DOHH2 (cell line): ENCODE data around the gene LRRC42.

Experiments used
- H3F3A ChIP-seq: fragments of 200-600 bp; sonication (generic), shearing (Covaris generic); 2 replicates; pipeline ENCODE4 v1.6.0; 2016; ENCODE audit warnings: antibody characterized with exemption, mild to moderate bottlenecking; ENCODE audit not compliant: control insufficient read depth, insufficient read depth
- H3K27ac ChIP-seq: fragments of 200-600 bp; sonication (generic); 2 replicates; pipeline ENCODE4 v1.5.1; 2014; ENCODE audit warnings: low read depth, mild to moderate bottlenecking, low read length, moderate library complexity
- H3K27me3 ChIP-seq: fragments of 200-600 bp; sonication (generic); 2 replicates; pipeline ENCODE4 v1.6.1; 2014; ENCODE audit warnings: mild to moderate bottlenecking, low read length, mixed read lengths; ENCODE audit not compliant: control insufficient read depth
- H3K36me3 ChIP-seq: fragments of 200-600 bp; sonication (generic); 2 replicates; pipeline ENCODE4 v1.6.1; 2014; ENCODE audit warnings: mild to moderate bottlenecking, low read length, moderate library complexity, mixed read lengths; ENCODE audit not compliant: control insufficient read depth
- H3K4me1 ChIP-seq: fragments of 200-600 bp; sonication (generic); 2 replicates; pipeline ENCODE4 v1.6.1; 2014; ENCODE audit warnings: mild to moderate bottlenecking, low read length, mixed read lengths; ENCODE audit not compliant: control insufficient read depth
- H3K4me2 ChIP-seq: fragments of 200-600 bp; sonication (generic); 2 replicates; pipeline ENCODE4 v1.6.0; 2014; ENCODE audit warnings: mild to moderate bottlenecking, low read length, moderate library complexity
- H3K4me3 ChIP-seq: fragments of 200-600 bp; sonication (generic); 2 replicates; pipeline ENCODE4 v1.5.1; 2014; ENCODE audit warnings: mild to moderate bottlenecking, low read length, mixed read lengths
- H3K79me2 ChIP-seq: fragments of 200-600 bp; sonication (generic); 2 replicates; pipeline ENCODE4 v1.6.1; 2014; ENCODE audit warnings: mild to moderate bottlenecking, low read length, mixed read lengths; ENCODE audit not compliant: control insufficient read depth
- H3K9me2 ChIP-seq: fragments of 200-600 bp; sonication (generic); replicated peaks from 2 replicates; pipeline ENCODE4 v1.6.1; 2014; ENCODE audit warnings: mild to moderate bottlenecking, low read length, mixed read lengths; ENCODE audit not compliant: control insufficient read depth
- H3K9me3 ChIP-seq: fragments of 200-600 bp; sonication (generic); 2 replicates; pipeline ENCODE4 v1.6.1; 2014; ENCODE audit warnings: antibody characterized with exemption, low read length, mixed read lengths; ENCODE audit not compliant: control insufficient read depth, insufficient read depth
- H4K20me1 ChIP-seq: fragments of 200-600 bp; sonication (generic); 2 replicates; pipeline ENCODE4 v1.6.0; 2014; ENCODE audit warnings: low read depth, mild to moderate bottlenecking, antibody characterized with exemption, low read length, moderate library complexity; ENCODE audit not compliant: control insufficient read depth, insufficient read depth
- CTCF ChIP-seq: fragments of 200-600 bp; sonication (generic); IDR thresholded peaks from one replicate; pipeline ENCODE4 v1.5.1; 2014; ENCODE audit warnings: antibody characterized with exemption, mild to moderate bottlenecking, low read depth, low read length; ENCODE audit not compliant: poor library complexity, severe bottlenecking
- EZH2phosphoT487 ChIP-seq: fragments of 200-600 bp; sonication (generic); IDR thresholded peaks from 2 replicates; pipeline ENCODE4 v1.6.1; 2017; ENCODE audit warnings: borderline replicate concordance, mild to moderate bottlenecking, antibody characterized with exemption, low read length, moderate library complexity, mixed read lengths

Gene LRRC42

GRCh38 chr1:53995683-53996082 lies 49.5 kb downstream of the LRRC42 start:
- Histone ChIP-seq H4K20me1 (no peaks in the 10 kb centered on the region), H3K9me3 (peaks cover 13% of the 10 kb centered on the region), H3K9me2 (no peaks in the 10 kb centered on the region), H3K36me3 (no peaks in the 10 kb centered on the region), H3K4me1 (no peaks in the 10 kb centered on the region), H3K79me2 (no peaks in the 10 kb centered on the region), H3F3A (no peaks in the 10 kb centered on the region), H3K4me2 (no peak overlapping the region), H3K27me3 (no peaks in the 10 kb centered on the region), H3K4me3 (no peak overlapping the region), H3K27ac (no peak overlapping the region)
- TF ChIP-seq EZH2phosphoT487, result no peak

- Histone ChIP-seq H3K27me3 (no peaks in the 10 kb centered on the region), H3F3A (no peaks in the 10 kb centered on the region), H4K20me1 (no peaks in the 10 kb centered on the region), H3K27ac (no peak overlapping the region), H3K9me3 (no peaks in the 10 kb centered on the region), H3K79me2 (no peaks in the 10 kb centered on the region), H3K4me3 (no peak overlapping the region), H3K4me2 (no peak overlapping the region), H3K9me2 (no peaks in the 10 kb centered on the region), H3K36me3 (no peaks in the 10 kb centered on the region), H3K4me1 (no peaks in the 10 kb centered on the region)
- no peak for TF ChIP-seq EZH2phosphoT487
- TF ChIP-seq CTCF, result no peak
Measured at GRCh38 chr1:53998223-53998622, 52.1 kb downstream of the LRRC42 start.

GRCh38 chr1:53999920-54000319 lies 53.8 kb downstream of the LRRC42 start:
- Histone ChIP-seq H3K27me3 (no peaks in the 10 kb centered on the region), H3K4me2 (no peak overlapping the region), H3K27ac (no peak overlapping the region), H3K4me3 (no peak overlapping the region), H3K9me3 (no peaks in the 10 kb centered on the region), H3K36me3 (no peaks in the 10 kb centered on the region), H3K79me2 (no peaks in the 10 kb centered on the region), H3K4me1 (no peaks in the 10 kb centered on the region), H3F3A (no peaks in the 10 kb centered on the region), H3K9me2 (no peaks in the 10 kb centered on the region), H4K20me1 (no peaks in the 10 kb centered on the region)
- no peak for TF ChIP-seq CTCF
- TF ChIP-seq EZH2phosphoT487, result no peak

GRCh38 chr1:54001591-54001990 lies 55.4 kb downstream of the LRRC42 start:
- Histone ChIP-seq H3K27me3 (no peaks in the 10 kb centered on the region), H3K36me3 (no peaks in the 10 kb centered on the region)

More at GRCh38 chr1:54001591-54001990, 55.4 kb downstream of the LRRC42 start:
- Histone ChIP-seq H3K4me1 (no peaks in the 10 kb centered on the region), H3K27ac (no peak overlapping the region), H3K4me3 (no peak overlapping the region), H3K9me3 (no peaks in the 10 kb centered on the region), H3F3A (no peaks in the 10 kb centered on the region), H4K20me1 (no peaks in the 10 kb centered on the region), H3K79me2 (no peaks in the 10 kb centered on the region), H3K9me2 (no peaks in the 10 kb centered on the region), H3K4me2 (no peak overlapping the region)
- TF ChIP-seq EZH2phosphoT487 (no peak), CTCF (no peak)
